HG03575 (cell line): Measurements from ENCODE around the gene NOM1.
"Not testable (repeated sequence)": the region's sequence is repeated elsewhere in the genome, so short reads cannot be mapped to it uniquely, and the experiment has no call there.

Experiments used
- ATAC-seq: cut with Tn5 transposase; IDR thresholded peaks from one replicate; pipeline ENCODE4 v1.9.1; 2021; ENCODE audit not compliant: unreplicated experiment, insufficient number of reproducible peaks, low FRiP score; ENCODE audit errors: extremely low read depth

Gene NOM1

DNA sequence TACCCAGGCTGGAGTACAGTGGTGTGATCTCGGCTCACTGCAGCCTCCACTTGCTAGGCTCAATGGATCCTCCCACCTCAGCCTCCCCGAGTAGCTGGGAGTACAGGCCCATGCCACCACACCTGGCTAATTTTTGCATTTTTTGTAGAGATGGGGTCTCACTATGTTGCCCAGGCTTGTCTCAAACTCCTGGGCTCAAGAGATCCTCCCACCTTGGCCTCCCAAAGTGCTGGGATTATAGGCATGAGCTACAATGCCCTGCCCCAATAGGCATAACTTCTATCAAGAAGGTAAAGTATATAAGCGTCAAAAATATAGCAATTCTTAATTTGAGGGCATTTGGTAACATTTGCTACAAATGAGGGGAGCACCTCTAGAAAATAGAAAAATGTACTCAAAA is 12.7 kb upstream of the NOM1 start:
- ATAC-seq = not testable (repeated sequence)

DNA sequence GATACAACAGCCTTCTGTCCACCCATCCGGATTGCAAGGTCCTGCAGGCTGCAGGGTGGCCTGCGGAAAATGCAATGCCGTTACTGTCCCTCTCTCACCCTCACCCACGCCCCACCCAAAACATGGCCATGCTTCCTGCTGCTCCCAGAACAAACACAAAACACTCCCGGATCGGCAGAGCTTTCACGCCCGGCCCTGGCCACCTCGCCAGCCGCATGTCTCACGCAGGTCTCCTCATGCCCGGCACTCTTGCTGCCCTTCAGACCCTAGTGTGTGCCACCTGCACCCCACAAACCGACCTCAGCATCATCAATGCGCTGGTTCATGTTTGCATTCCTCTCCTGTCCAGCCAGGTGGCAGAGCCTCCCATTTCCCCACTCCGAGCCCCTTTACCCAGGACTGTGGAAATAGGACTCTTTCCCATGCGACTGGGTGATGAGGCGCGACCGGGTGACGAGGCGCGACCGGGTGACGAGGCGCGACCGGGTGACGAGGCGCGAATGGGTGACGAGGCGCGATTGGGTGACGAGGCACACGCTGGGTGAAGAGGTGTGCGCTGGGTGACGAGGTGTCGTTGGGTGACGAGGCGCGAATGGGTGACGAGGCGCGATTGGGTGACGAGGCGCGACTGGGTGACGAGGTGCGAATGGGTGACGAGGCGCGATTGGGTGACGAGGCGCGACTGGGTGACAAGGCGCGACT is 8.9 kb upstream of the NOM1 start:
- no peak for ATAC-seq

DNA sequence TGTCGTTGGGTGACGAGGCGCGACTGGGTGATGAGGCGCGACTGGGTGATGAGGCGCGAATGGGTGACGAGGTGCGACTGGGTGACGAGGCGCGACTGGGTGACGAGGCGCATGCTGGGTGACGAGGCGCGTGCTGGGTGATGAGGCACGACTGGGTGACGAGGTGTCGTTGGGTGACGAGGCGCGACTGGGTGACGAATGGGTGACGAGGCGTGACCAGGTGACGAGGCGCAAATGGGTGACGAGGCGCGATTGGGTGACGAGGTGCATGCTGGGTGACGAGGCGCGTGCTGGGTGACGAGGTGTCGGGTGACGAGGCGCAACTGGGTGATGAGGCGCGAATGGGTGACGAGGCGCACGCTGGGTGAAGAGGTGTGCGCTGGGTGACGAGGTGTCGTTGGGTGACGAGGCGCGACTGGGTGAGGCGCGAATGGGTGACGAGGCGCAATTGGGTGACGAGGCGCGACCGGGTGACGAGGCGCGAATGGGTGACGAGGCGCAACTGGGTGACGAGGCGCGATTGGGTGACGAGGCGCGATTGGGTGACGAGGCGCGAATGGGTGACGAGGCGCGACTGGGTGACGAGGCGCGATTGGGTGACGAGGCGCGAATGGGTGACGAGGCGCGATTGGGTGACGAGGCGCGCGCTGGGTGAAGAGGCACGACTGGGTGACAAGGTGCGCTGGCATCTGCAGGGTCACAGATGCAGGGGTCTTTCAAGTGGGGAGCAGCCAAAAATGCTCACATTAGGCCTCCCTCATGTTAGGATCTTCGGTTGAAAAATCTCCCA is 7.9 kb upstream of the NOM1 start:
- no peak for ATAC-seq

GRCh38 chr7:156942708-156943090 is 6.8 kb upstream of the NOM1 start:
- no peak for ATAC-seq

GRCh38 chr7:156943091-156944041 is 6.1 kb upstream of the NOM1 start:
- ATAC-seq = no peak

GRCh38 chr7:156944876-156945275 is 4.6 kb upstream of the NOM1 start:
- ATAC-seq = no peak

GRCh38 chr7:156947120-156947843 is 2.2 kb upstream of the NOM1 start:
- no peak for ATAC-seq

DNA sequence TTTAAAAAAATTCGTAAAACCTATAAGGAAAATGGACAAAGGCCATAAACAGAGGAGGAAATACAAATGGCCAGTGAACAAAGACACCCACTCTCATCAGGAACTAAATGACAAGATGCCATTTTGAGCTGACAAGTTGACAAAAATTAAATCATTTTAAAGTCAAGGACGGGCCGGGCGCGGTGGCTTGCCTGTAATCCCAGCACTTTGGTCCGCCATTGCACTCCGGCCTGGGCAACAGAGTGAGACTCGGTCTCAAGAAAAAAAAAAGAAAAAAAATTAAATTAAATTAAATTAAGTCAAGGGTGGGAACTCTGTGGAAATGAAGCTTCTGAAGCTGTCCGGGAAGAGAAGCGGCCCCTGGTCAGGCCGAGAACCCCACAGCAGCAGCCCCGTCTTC is 1.2 kb upstream of the NOM1 start:
- no peak for ATAC-seq

DNA sequence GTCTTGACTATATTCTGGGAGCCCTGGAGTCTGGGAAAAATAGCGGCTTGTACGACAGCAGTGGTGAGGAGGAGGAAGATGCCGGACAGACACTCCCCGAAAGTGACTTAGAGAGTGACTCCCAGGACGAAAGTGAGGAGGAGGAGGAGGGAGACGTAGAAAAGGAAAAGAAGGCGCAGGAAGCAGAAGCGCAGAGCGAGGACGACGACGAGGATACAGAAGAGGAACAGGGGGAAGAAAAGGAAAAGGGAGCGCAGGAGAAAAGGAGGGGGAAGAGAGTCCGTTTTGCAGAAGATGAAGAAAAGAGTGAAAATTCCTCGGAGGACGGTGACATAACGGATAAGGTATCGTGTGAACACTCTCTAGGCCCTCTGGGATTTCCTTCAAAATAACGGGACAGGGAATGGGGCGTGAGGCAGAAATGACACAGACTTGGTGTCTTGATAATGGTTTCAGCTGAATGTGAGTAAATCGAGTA is 908 bp downstream of the NOM1 start:
- ATAC-seq = no peak

GRCh38 chr7:156953215-156953614 is 3.7 kb downstream of the NOM1 start:
- not testable (repeated sequence) for ATAC-seq

DNA sequence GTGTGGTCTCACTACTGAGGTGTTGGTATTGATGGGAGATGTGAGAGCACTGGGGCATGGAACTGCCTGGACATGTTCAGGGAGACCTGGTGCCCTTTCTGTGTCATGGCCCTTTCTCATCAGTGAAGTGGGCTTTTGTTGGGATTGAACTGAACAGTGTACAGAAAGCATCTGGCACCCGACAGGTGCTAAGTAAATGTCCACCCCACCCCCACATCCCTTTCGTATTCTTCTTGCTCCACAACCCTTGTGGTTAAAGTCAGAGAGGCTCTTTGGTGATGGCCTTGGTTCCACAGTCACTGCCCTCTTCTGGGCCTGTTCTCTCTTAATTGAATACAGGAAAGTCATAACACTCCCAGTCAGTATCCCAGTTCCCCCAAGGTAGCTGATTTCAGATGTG is 5.4 kb downstream of the NOM1 start:
- no peak for ATAC-seq

GRCh38 chr7:156956727-156957126 is 7.2 kb downstream of the NOM1 start:
- no peak for ATAC-seq

DNA sequence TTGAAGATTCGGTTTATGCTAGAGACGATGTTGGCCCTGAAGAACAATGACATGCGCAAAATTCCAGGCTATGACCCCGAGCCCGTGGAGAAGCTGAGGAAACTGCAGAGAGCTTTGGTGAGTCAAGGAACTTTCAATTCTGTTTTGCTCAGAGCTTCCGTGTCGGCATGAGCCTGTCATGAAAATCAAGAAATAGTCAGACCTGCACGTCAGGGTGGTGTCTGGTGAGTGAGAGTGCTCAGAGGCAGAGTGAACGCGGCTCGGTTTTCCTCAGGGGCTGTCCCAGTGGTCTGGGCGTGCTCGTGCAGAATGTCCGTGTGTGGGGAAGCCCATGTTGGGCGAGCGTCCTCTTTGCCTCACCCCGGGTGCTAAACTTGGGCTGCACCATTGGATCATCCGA is 12.6 kb downstream of the NOM1 start:
- ATAC-seq = no peak

DNA sequence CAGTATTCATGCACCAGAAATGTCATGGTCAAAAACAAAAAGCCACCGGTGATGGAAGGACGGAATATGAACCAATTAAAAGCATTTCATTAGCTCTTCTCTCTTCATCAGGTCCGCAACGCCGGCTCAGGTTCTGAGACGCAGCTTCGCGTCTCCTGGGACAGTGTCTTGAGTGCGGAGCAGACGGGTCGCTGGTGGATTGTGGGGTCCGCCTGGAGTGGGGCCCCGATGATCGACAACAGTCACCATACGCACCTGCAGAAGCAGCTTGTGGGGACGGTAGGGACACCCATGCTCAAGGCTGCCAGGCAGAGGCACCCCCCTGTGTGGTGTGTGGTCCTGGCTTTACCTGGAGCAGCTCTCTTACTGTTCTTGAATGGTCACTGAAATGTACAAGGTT is 13.4 kb downstream of the NOM1 start:
- no peak for ATAC-seq

GRCh38 chr7:156963472-156963871 is 14.0 kb downstream of the NOM1 start:
- no peak for ATAC-seq

GRCh38 chr7:156964971-156965370 is 15.5 kb downstream of the NOM1 start:
- no peak for ATAC-seq

DNA sequence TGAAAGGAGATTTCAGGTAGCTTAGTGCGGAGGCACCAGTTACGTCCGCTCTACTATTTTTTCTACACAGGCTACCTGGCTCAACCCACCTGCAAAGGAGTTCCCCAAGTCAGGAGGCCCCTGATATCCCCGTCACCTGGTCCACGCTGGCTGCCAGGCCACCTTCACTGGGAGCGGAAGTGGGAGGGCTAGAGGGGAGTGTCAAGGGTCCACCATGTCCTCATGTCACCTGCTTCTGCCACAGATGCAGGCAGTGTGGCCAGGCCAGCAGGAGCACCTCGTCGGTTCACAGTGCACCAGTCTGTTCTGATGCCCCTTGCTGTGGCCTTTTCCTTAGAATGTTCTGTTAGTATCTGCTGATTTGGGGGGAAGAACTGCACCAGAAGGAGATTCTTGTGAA is 16.9 kb downstream of the NOM1 start:
- no peak for ATAC-seq

DNA sequence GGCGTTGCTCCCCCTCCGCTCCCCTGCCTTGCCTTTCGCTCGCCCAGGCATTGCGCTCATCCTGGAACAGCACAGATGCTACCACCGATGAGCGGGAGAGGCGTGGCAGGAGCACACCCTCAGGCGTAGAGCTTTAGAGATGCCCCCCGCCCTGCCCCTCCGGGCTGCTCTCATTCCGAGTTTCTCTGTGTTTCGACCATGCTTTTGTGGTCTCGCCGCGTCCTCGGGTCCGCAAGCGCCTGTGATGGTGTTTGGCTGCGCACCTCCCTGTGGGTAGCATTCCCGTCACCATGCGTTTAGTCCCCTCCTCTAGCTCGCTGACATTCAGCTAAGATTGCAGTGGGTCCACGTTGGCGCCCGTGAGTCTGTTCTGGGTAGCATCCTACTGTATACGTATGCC is 18.7 kb downstream of the NOM1 start:
- ATAC-seq = no peak

DNA sequence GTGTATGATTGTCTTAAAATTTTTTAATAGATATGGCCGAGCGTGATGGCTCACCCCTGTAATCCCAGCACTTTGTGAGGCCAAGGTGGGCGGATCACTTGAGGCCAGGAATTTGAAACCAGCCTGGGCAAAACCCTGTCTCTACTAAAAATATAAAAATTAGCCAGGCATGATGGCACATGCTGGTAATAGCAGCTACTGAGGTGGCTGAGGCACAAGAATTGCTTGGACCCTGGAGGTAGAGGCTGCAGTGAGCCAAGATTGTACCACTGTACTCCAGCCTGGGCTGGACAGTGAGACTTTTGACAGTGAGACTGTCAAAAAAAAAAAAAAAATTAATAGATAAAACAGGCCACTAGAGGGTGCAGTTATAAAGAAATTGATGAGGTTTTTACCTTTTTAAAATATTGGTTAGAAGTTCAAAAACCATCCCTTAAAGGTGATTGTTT is 20.5 kb downstream of the NOM1 start:
- ATAC-seq = no peak
